Bone marrow (tissue), 2 donors: Measurements from ENCODE around the gene SLC23A2.

Experiments
- DNase-seq, 2 donors: peaks; one replicate each; lab custom pipeline; 2025; lab: John Stamatoyannopoulos, UW

SLC23A2 gene

DNA sequence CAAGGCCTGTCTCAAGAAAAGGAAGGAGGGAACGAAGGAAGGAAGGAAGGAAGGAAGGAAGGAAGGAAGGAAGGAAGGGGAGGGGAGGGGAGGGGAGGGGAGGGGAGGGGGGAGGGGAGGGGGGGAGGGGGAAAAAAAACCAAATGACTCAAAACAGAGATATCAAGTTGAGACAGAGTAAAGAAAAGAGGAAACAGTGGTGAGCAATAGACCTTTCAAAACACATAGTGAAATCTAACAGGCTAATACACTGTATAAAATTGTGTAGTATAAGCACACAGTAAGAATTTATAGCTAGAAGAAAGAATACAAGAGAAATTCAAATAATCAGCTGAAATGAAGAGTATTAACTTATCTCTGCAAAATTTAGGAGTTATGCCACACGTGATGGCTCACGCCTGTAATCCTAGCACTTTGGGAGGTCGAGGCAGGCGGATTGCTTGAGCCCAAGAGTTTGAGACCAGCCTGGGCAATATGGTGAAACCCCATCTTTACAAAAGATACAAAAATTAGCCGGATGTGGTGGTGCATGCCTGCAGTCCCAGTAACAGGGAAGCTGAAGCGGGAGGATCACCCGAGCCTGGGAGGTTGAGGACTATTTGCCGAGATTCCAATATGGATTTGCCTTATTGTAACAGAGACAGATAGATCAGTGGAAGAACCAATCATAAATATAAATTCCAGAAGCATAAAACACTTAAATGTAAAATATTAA lies 156.4 kb downstream of the SLC23A2 start:
- DNase-seq, result peak in 1 of 2 donors; percentile 38

- DNase-seq, result no peak
These were observed 157.0 kb downstream of the SLC23A2 start for GRCh38 chr20:4844325-4844724.

DNA sequence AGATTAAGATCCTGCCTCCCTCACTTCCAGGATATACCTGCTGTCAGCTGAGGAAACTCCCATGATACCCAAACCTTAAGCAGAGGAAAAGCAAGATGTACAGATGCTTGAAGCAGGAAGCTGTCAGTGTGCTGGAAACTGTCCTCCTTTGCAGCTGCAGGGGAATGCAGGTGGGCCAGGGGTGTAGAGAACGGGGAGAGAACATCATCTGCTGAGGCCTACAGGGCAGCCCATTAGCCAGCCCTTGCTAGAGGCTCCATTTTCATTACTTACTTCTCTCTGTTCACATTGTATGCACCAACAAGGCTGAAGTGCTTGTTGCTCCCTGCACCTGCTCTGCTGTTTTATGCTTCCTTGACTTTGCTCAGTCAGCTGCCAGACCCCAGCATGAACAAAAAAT lies 160.5 kb downstream of the SLC23A2 start:
- no peak for DNase-seq

DNA sequence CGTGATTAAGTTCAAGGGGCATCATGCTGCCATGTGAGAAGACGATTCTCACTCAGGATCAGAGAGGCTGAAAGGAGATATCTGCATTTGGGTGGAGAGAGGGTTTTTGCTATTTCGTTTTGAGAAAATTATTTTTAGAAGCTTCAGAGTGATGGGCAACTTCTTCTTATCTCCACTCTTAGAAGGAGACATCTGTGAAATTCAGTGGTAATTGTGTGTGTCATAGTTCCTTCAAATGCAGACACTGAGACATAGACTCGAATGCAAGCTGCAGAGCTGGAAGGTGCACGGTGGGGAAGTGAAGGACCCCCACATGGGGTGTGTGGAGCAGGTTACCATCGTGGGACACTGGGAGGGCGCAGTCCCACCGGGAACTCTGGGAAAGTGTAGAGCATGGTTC lies 162.8 kb downstream of the SLC23A2 start:
- peak in 1 of 2 donors; percentile 35 for DNase-seq

DNA sequence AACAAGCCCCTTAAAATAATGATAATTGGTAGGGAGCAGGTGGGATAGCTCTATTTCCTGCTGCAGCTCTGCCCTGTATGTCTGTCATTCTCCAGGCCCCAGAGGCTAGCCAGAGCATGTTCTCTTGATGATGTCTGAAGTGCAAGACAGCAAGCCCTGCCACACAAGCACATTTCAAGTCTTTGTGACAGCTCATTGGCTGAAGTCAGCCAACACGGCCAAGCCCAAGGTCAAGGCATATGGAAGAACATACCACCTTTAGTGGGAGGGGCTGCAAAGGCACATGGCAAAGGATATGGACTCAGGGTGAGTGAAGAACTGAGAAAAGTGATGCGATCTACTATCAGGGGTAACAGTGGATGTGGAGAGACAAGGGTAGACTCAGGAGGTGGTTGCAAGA lies 163.6 kb downstream of the SLC23A2 start:
- DNase-seq, result no peak

DNA sequence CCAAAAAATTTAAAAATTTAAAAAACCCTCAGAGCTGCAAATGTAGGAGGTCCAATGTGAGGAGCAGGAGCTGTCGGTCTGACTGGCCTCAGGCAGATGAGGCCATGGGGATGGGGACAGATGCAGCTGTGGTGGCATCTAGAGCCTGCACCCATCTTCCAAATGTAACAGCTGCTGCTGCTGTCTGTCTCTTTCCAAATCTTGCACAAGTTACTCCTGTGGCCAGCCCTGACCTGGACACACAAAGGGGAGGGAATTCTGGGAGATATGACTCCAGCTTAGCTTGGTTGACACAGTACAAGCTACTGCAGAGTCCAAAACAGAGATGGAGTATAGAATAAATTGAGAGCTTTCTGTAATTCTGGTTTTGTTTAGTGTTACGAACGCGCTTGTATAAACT lies 164.4 kb downstream of the SLC23A2 start:
- DNase-seq, result no peak

- DNase-seq, result no peak
These were observed 164.8 kb downstream of the SLC23A2 start for GRCh38 chr20:4836473-4836872.

GRCh38 chr20:4835244-4836177 lies 165.8 kb downstream of the SLC23A2 start:
- DNase-seq, result no peak

DNA sequence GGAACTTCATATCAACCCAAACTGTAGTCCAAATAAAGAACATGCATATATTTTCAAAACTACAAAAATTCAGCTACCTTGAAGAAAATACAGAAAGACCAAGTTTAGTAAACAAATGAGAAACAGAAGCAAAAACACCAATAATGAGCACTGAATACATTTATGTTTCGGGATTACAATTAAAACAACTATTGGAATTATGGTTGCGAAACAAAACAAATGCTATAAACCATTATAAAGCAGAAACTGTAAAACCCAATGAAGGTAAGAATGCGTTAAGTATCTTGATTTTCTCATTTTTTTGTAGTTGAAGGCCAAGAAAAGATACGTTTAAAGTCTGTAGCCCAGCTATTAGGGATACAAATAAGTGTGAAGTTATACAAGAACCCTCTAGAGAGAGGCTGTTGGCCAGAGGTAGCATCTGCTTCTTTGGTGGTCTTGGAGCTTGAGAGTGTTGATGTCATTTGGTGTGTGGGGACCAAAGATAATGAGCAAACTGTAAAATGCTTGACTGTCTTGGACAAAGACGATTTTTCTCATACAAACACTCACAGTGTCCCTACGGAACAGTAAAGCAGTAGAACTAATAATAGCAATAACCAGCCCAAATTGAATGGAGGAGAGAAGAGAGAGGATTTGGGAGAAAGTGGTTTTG lies 168.1 kb downstream of the SLC23A2 start:
- DNase-seq, result no peak

GRCh38 chr20:4832469-4832868 lies 168.8 kb downstream of the SLC23A2 start:
- no peak for DNase-seq

DNA sequence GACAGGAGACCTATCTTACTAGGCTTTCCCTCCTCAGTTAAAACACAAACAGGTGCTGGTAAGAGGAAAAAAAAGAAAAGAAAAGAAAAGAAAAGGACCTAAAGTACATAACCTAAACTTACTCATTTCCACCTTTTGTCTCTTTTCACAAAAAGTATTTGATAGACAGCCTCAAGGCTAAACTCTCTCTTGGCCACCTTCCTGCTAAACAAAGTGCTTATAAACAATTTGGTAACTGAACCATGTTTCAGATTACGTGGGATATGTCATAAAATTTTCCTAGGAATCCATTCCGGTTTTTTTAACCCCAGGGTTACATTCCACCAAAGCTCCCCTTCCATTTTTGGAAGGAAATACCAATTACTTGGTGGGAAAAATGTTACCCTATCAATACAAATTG lies 170.6 kb downstream of the SLC23A2 start:
- no peak for DNase-seq

GRCh38 chr20:4830259-4830658 lies 171.1 kb downstream of the SLC23A2 start:
- no peak for DNase-seq

- DNase-seq, result peak in 1 of 2 donors; percentile 79
These were observed 171.6 kb downstream of the SLC23A2 start for GRCh38 chr20:4829514-4830215.

GRCh38 chr20:4828830-4829513 lies 172.3 kb downstream of the SLC23A2 start:
- no peak for DNase-seq

- DNase-seq, result no peak
These were observed 179.7 kb downstream of the SLC23A2 start for GRCh38 chr20:4821590-4821989.

- no peak for DNase-seq
These were observed 180.3 kb downstream of the SLC23A2 start for GRCh38 chr20:4820806-4821518.

GRCh38 chr20:4819901-4820300 lies 181.4 kb downstream of the SLC23A2 start:
- no peak for DNase-seq

DNA sequence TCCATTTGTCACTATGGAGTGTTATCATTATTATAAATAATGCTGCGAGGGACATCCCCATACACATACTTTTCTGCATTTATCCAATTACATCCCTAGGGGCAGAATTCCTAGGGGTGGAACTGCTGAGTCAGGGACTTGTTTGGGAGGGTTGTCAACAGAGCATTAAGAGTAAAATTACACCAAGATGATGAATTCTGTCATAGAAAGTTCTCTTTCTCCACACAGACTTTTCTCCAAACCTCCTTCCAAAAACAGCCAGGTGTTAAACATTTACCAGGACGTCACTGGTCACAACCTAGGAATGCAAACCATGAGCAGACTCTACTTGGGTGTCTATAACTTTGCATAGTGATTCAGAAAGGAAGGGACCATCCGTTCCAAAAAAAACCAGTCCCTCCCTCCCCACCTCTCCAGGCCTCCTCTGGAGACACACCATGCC lies 184.1 kb downstream of the SLC23A2 start:
- no peak for DNase-seq

- DNase-seq, result no peak
These were observed 185.7 kb downstream of the SLC23A2 start for GRCh38 chr20:4815628-4816027.

DNA sequence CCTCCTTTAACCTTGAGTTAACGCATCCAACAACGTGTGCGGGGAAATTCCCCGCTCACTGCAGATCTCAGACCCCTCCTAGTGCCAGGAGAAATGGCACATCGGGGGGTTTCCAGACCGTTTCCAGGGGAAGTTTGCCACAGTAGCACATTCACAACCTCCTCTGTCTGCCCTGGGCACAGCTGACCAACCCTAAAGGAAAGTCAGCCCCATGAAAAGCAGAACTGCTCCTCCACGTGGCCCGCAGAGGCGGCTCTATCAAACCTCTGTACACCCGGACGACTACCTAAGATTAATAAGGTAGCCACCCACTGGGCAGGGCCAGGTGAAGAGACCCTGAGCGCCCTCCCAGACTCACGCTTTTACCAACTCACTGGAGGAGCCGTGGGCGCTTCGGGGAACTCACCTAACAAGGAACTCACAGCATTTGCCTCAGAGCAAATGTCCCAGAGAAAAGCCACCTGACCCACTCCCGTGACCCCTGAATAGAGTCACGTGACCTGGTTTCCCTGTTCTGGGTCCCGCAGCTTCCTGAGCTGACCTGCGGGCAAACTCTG lies 186.5 kb downstream of the SLC23A2 start:
- DNase-seq, result peak in 1 of 2 donors; percentile 68
